Lung (tissue), 12 donors: Measurements from ENCODE around the gene ZNF804B. TPM values are rescaled to one million over a fixed set of nuclear protein-coding genes. Genes with fewer than 3 reads are reported as not detected.

ENCODE experiments used
- ATAC-seq: fragments of 200-7000 bp; cut with Tn5 transposase; one replicate; pipeline ENCODE4 v1.9.1; 2020; ENCODE audit warnings: moderate number of reproducible peaks; ENCODE audit not compliant: insufficient read depth, low FRiP score
- DNase-seq, 3 donors: peaks; one replicate each; pipeline ENCODE4 v3.0.0-alpha.2; 2013 to 2017
- H3K27ac ChIP-seq, 2 donors: one replicate each; pipeline ENCODE4 v1.5.1; 2013; ENCODE audit warnings: mild to moderate bottlenecking in 2 of 2, moderate library complexity in 2 of 2, control low read depth in 1 of 2, inconsistent platforms in 1 of 2, low read depth in 1 of 2, low read length in 1 of 2
- H3K27me3 ChIP-seq, 3 donors: one replicate each; pipeline ENCODE4 v1.5.1; 2013; ENCODE audit warnings: low read length in 2 of 3; ENCODE audit not compliant: control insufficient read depth in 3 of 3, insufficient read depth in 3 of 3
- H3K36me3 ChIP-seq, 4 donors: one replicate each; pipeline ENCODE4 v1.5.1; 2013; ENCODE audit warnings: low read length in 4 of 4, mild to moderate bottlenecking in 1 of 4, moderate library complexity in 1 of 4; ENCODE audit not compliant: control insufficient read depth in 4 of 4, insufficient read depth in 4 of 4
- H3K4me1 ChIP-seq, 5 donors: one replicate each; pipeline ENCODE4 v1.5.1; 2013; ENCODE audit warnings: low read length in 5 of 5, mild to moderate bottlenecking in 2 of 5, moderate library complexity in 1 of 5; ENCODE audit not compliant: control insufficient read depth in 5 of 5, insufficient read depth in 5 of 5
- H3K4me3 ChIP-seq: one replicate; pipeline ENCODE4 v1.5.1; 2013; ENCODE audit warnings: mild to moderate bottlenecking, control low read depth, moderate library complexity
- H3K9ac ChIP-seq, 2 donors: one replicate each; pipeline ENCODE4 v1.5.1; 2013; ENCODE audit warnings: low read length in 2 of 2, control low read depth in 1 of 2; ENCODE audit not compliant: insufficient read depth in 1 of 2
- H3K9me3 ChIP-seq, 4 donors: one replicate each; pipeline ENCODE4 v1.5.1; 2013; ENCODE audit warnings: low read length in 3 of 4, mild to moderate bottlenecking in 1 of 4, moderate library complexity in 1 of 4; ENCODE audit not compliant: control insufficient read depth in 4 of 4, insufficient read depth in 3 of 4
- WGBS, 2 donors: extraction: QIAGEN DNeasy Blood & Tissue Kit; methylation state at CpG; one replicate each; pipeline ENCODE4 v1.1.7; 2013; 5-methylcytosine and 5-hydroxymethylcytosine counted together
- polyA plus RNA-seq, 2 donors: library from polyadenylated mRNA; stranded (reverse); fragments of 200-250 nt; gene quantifications; one replicate each; pipeline ENCODE4 v1.2.1, GENCODE V29; 2013
- total RNA-seq, 2 donors: library from RNA; depleted of rRNA in 1 of 2; stranded (reverse); fragments of >200 nt in 1 of 2; gene quantifications; one replicate each; pipeline ENCODE4 v1.2.1, GENCODE V29; 2014 to 2021
- TF ChIP-seq, protein P1 (sequence below): IDR thresholded peaks from 2 replicates; pipeline ENCODE4 v1.5.1; 2012; ENCODE audit warnings: mild to moderate bottlenecking; ENCODE audit errors: control extremely low read depth, extremely low read depth
- donor health status: control.
- donor health status: control.
- donor health status: Bipolar disorder and iron deficiency.
- donor health status: healthy.
- donor health status: DM: yes; HTN: yes; CAD: no.

The ZNF804B gene
- total and polyA plus RNA-seq, 4 donors = not detected

DNA sequence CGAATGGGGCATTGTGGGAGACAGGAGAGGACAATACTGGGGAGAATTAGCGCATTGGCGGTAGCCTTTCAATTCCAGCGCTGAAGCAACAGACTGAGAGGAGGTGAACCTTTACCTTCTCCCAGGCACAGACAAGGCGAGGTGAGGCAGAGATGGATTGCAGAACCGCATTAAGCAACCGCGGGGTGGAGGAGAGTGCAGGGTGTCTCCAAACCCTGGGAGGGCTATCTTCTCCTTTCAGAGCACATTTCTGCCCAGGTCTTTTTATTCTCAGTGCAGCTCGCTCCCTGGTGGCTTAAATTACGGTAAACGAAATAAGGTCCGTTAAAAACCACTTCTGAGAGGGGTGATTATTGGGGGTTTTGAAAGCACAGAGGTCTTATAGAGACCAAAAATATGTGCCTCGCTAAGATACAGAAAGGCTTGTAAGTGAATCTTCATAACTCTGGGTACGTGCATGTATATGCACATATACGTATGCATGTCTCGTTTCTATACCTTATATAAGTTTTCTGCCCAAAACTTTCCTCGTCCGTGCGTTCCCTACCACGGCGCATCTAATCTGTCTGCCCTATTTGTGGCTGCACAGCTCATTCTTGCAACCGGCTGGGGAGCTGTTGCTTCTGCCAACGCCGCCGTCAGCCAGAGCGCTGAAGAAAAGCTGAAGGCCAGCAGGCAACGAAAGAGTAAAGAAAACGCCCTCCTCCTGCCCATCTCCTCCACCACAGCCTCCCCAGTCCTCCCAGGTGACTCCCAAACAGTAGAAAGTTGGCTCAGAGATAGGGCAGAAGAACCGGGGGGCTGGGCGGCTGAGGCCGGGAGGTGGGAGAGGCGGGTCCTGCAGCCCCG, 895 bp upstream of the ZNF804B start:
- H3K4me3 ChIP-seq = no peak overlapping the region
- DNase-seq = peak; percentile 53 to 72 (median 70)
- no peaks in the 10 kb centered on the region for H3K36me3 ChIP-seq
- WGBS, 2 donors = 4 to 5% methylated on average over 33 of the region's 33 CpGs
- TF ChIP-seq, protein P1, sequence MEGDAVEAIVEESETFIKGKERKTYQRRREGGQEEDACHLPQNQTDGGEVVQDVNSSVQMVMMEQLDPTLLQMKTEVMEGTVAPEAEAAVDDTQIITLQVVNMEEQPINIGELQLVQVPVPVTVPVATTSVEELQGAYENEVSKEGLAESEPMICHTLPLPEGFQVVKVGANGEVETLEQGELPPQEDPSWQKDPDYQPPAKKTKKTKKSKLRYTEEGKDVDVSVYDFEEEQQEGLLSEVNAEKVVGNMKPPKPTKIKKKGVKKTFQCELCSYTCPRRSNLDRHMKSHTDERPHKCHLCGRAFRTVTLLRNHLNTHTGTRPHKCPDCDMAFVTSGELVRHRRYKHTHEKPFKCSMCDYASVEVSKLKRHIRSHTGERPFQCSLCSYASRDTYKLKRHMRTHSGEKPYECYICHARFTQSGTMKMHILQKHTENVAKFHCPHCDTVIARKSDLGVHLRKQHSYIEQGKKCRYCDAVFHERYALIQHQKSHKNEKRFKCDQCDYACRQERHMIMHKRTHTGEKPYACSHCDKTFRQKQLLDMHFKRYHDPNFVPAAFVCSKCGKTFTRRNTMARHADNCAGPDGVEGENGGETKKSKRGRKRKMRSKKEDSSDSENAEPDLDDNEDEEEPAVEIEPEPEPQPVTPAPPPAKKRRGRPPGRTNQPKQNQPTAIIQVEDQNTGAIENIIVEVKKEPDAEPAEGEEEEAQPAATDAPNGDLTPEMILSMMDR = no peak
- H3K9ac ChIP-seq = no peak overlapping the region
- peaks cover 0 to 8% (median 7%) of the 10 kb centered on the region in 5 donors for H3K4me1 ChIP-seq
- H3K9me3 ChIP-seq = peaks cover 0 to 3% (median 0%) of the 10 kb centered on the region in 4 donors
- peaks cover 4 to 40% (median 37%) of the 10 kb centered on the region in 3 donors for H3K27me3 ChIP-seq
- H3K27ac ChIP-seq = no peak overlapping the region
- no peak for ATAC-seq

- Histone ChIP-seq H3K9ac (no peak overlapping the region), H3K9me3 (peaks cover 0 to 3% (median 0%) of the 10 kb centered on the region in 4 donors), H3K36me3 (no peaks in the 10 kb centered on the region), H3K4me3 (no peak overlapping the region), H3K4me1 (peaks cover 0 to 8% (median 7%) of the 10 kb centered on the region in 5 donors), H3K27ac (no peak overlapping the region), H3K27me3 (peaks cover 4 to 41% (median 40%) of the 10 kb centered on the region in 3 donors)
- 23 to 27% methylated on average over 6 of the region's 6 CpGs for WGBS, 2 donors
- TF ChIP-seq, protein P1 = no peak
- no peak for ATAC-seq
- DNase-seq = peak in 2 of 3 donors; percentile 6 to 11
Measured at GRCh38 chr7:88760136-88760515, 626 bp downstream of the ZNF804B start.

DNA sequence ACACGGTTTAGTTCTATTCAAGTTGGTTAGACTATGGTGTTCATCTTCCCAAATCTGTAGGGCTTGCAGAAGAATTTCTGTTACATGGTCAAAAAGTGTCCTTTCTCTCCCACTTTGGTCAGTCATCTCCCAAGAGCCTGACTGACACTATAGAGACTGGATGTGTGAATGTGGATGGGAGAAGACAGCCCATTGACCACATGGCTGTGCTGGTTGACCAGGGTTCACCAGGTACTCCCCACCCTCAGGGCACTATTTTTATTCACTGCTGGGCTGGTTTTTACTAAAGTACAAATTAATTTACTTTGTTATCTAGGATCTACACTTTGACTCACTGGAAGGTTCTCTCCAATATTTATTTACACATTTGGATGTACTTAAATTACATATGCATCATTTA, 2.3 kb downstream of the ZNF804B start:
- Histone ChIP-seq H3K9me3 (peaks cover 0 to 3% (median 0%) of the 10 kb centered on the region in 4 donors), H3K27me3 (peaks cover 4 to 39% (median 29%) of the 10 kb centered on the region in 3 donors), H3K36me3 (no peaks in the 10 kb centered on the region), H3K4me1 (peaks cover 0 to 8% (median 7%) of the 10 kb centered on the region in 5 donors), H3K4me3 (no peak overlapping the region), H3K27ac (no peak overlapping the region), H3K9ac (no peak overlapping the region)
- DNase-seq = no peak
- no peak for ATAC-seq
- WGBS, 2 donors = 46 to 55% methylated on average over 1 of the region's 1 CpG
- TF ChIP-seq, protein P1 = no peak
